Measurements from ENCODE around the gene PORCN. TPM values are rescaled to one million over a fixed set of nuclear protein-coding genes. Genes with fewer than 3 reads are reported as not detected.
A peak's percentile ranks its signal among the peaks of the same experiment; 100 is the strongest.

PORCN gene
- total and polyA plus RNA-seq, 5 donors from 2014 or later = 8.1 to 18.5 (median 9.5) TPM

DNA sequence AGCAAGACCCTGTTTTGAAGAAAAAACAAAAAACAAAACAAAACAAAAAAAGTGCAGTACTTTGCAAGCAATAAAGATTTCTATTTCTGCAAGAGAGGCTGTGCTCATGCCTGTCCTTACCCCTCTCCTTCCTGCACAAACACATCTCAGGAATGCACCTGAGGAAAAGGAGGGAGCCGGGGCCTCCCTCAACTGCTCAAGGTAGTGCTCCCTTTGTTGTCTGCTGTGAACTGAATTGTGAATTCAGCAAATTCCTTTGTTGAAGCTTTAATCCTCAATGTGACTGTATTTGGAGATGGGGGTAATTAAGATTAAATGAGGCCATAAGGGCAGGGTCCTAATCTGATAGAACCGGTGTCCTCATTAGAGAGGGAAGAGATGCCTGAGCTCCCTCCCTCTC lies 18.9 kb upstream of the PORCN start:
- Mint-ChIP-seq H3K4me3 (no peak overlapping the region), H3K9me3 (peaks cover 0 to 2% (median 0%) of the 10 kb centered on the region in 7 donors), H3K36me3 (no peaks in the 10 kb centered on the region), H3K4me1 (no peaks in the 10 kb centered on the region), H3K27ac (no peak overlapping the region), H3K27me3 (no peaks in the 10 kb centered on the region)
- Histone ChIP-seq H3K36me3 (ENCODE audit: control insufficient read depth, insufficient read depth, low read length) (peaks cover 2% of the 10 kb centered on the region), H3K4me3 (ENCODE audit: low read depth, low read length) (no peak overlapping the region), H3K27me3 (ENCODE audit: control insufficient read depth, insufficient read depth, low read length) (no peaks in the 10 kb centered on the region), H3K27ac (ENCODE audit: insufficient read depth, low read length, poor library complexity, severe bottlenecking) (no peak overlapping the region), H3K4me1 (ENCODE audit: control insufficient read depth, insufficient read depth, low read length, poor library complexity, severe bottlenecking) (no peaks in the 10 kb centered on the region), H3K9me3 (ENCODE audit: control insufficient read depth in 2 of 2, low read length in 2 of 2) (no peaks in the 10 kb centered on the region)
- no peak for ATAC-seq (ENCODE audit: low read depth in 2 of 2)
- no peak for DNase-seq

DNA sequence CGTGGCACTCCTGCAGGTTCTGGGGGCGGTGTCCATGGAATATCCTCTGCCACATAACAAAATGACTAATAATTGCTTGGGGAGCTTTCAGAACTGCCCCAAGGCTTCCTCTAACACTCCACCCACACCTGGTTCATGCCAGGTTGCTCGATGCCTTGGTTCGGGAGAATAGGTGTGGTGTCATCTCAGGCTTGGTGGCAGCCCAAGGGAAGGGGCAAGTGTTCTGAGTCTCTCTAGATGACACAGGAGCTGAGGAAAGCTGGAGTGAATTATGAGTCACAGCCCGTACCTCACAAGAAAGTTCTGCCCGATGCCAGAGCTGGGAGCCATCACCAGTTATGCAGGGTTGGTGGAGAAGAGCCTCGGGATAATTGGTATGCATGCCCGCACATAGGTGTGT lies 18.1 kb upstream of the PORCN start:
- H3K36me3 ChIP-seq (ENCODE audit: control insufficient read depth, insufficient read depth, low read length) = no peaks in the 10 kb centered on the region
- no peak overlapping the region for H3K27ac Mint-ChIP-seq
- H3K4me1 ChIP-seq (ENCODE audit: control insufficient read depth, insufficient read depth, low read length, poor library complexity, severe bottlenecking) = no peaks in the 10 kb centered on the region
- H3K27me3 Mint-ChIP-seq = no peaks in the 10 kb centered on the region
- no peak overlapping the region for H3K4me3 Mint-ChIP-seq
- H3K9me3 Mint-ChIP-seq = peaks cover 0 to 2% (median 0%) of the 10 kb centered on the region in 7 donors
- H3K27ac ChIP-seq (ENCODE audit: insufficient read depth, low read length, poor library complexity, severe bottlenecking) = no peak overlapping the region
- H3K4me1 Mint-ChIP-seq = no peaks in the 10 kb centered on the region
- H3K9me3 ChIP-seq (ENCODE audit: control insufficient read depth in 2 of 2, low read length in 2 of 2) = no peaks in the 10 kb centered on the region
- no peaks in the 10 kb centered on the region for H3K36me3 Mint-ChIP-seq
- H3K4me3 ChIP-seq (ENCODE audit: low read depth, low read length) = no peak overlapping the region
- no peak for ATAC-seq (ENCODE audit: low read depth in 2 of 2)
- no peaks in the 10 kb centered on the region for H3K27me3 ChIP-seq (ENCODE audit: control insufficient read depth, insufficient read depth, low read length)
- DNase-seq = no peak

DNA sequence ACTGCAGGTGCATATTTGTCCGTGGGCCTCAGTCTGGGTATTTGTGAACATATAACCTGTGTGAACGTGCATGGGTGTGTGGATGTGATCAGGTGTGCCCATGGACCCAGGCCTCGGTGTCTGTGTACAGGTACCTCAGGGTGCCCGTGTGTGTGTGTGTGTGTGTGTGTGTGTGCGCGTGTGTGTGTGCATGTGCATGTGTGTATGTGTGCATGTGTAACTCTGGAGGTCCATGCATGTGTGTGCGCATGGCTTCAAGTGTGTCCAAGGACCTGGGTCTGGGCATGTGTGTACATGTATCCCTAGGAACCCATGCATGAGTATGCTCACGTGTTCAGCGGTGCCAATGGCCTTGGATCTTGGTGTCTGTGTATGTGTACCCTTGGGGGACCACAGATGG lies 17.0 kb upstream of the PORCN start:
- H3K4me3 ChIP-seq (ENCODE audit: low read depth, low read length) = no peak overlapping the region
- H3K4me3 Mint-ChIP-seq = no peak overlapping the region

GRCh38 chrX:48492293-48492910 lies 16.4 kb upstream of the PORCN start:
- Mint-ChIP-seq H3K27me3 (peaks cover 1% of the 10 kb centered on the region), H3K27ac (no peak overlapping the region), H3K4me3 (no peak overlapping the region), H3K9me3 (peaks cover 0 to 2% (median 0%) of the 10 kb centered on the region in 7 donors), H3K36me3 (no peaks in the 10 kb centered on the region), H3K4me1 (no peaks in the 10 kb centered on the region)
- no peaks in the 10 kb centered on the region for H3K36me3 ChIP-seq (ENCODE audit: control insufficient read depth, insufficient read depth, low read length)
- no peak overlapping the region for H3K27ac ChIP-seq (ENCODE audit: insufficient read depth, low read length, poor library complexity, severe bottlenecking)
- DNase-seq = no peak
- ATAC-seq (ENCODE audit: low read depth in 2 of 2) = no peak
- H3K9me3 ChIP-seq (ENCODE audit: control insufficient read depth in 2 of 2, low read length in 2 of 2) = no peaks in the 10 kb centered on the region
- H3K4me1 ChIP-seq (ENCODE audit: control insufficient read depth, insufficient read depth, low read length, poor library complexity, severe bottlenecking) = no peaks in the 10 kb centered on the region
- no peaks in the 10 kb centered on the region for H3K27me3 ChIP-seq (ENCODE audit: control insufficient read depth, insufficient read depth, low read length)
- no peak overlapping the region for H3K4me3 ChIP-seq (ENCODE audit: low read depth, low read length)

More for the DNA sequence above, 17.0 kb upstream of the PORCN start:
- Mint-ChIP-seq H3K27me3 (no peaks in the 10 kb centered on the region), H3K27ac (no peak overlapping the region), H3K36me3 (no peaks in the 10 kb centered on the region), H3K9me3 (peaks cover 0 to 2% (median 0%) of the 10 kb centered on the region in 7 donors), H3K4me1 (no peaks in the 10 kb centered on the region)
- Histone ChIP-seq H3K36me3 (ENCODE audit: control insufficient read depth, insufficient read depth, low read length) (no peaks in the 10 kb centered on the region), H3K9me3 (ENCODE audit: control insufficient read depth in 2 of 2, low read length in 2 of 2) (no peaks in the 10 kb centered on the region), H3K27me3 (ENCODE audit: control insufficient read depth, insufficient read depth, low read length) (no peaks in the 10 kb centered on the region), H3K4me1 (ENCODE audit: control insufficient read depth, insufficient read depth, low read length, poor library complexity, severe bottlenecking) (no peaks in the 10 kb centered on the region), H3K27ac (ENCODE audit: insufficient read depth, low read length, poor library complexity, severe bottlenecking) (no peak overlapping the region)
- no peak for ATAC-seq (ENCODE audit: low read depth in 2 of 2)
- DNase-seq = no peak

GRCh38 chrX:48493890-48494364 lies 14.9 kb upstream of the PORCN start:
- H3K36me3 Mint-ChIP-seq = no peaks in the 10 kb centered on the region
- DNase-seq (peak in 1 of 3 donors; percentile 20), ATAC-seq (ENCODE audit: low read depth in 2 of 2) (no peak)
- no peak overlapping the region for H3K4me3 Mint-ChIP-seq
- H3K9me3 ChIP-seq (ENCODE audit: control insufficient read depth in 2 of 2, low read length in 2 of 2) = no peaks in the 10 kb centered on the region
- H3K27me3 Mint-ChIP-seq = peaks cover 4% of the 10 kb centered on the region
- no peak overlapping the region for H3K27ac Mint-ChIP-seq
- H3K4me1 Mint-ChIP-seq = no peaks in the 10 kb centered on the region
- no peaks in the 10 kb centered on the region for H3K27me3 ChIP-seq (ENCODE audit: control insufficient read depth, insufficient read depth, low read length)
- H3K9me3 Mint-ChIP-seq = peaks cover 0 to 2% (median 0%) of the 10 kb centered on the region in 7 donors
- no peak overlapping the region for H3K27ac ChIP-seq (ENCODE audit: insufficient read depth, low read length, poor library complexity, severe bottlenecking)
- no peaks in the 10 kb centered on the region for H3K4me1 ChIP-seq (ENCODE audit: control insufficient read depth, insufficient read depth, low read length, poor library complexity, severe bottlenecking)
- no peaks in the 10 kb centered on the region for H3K36me3 ChIP-seq (ENCODE audit: control insufficient read depth, insufficient read depth, low read length)
- H3K4me3 ChIP-seq (ENCODE audit: low read depth, low read length) = no peak overlapping the region

GRCh38 chrX:48496660-48497059 lies 12.1 kb upstream of the PORCN start:
- Mint-ChIP-seq H3K27me3 (peaks cover 4% of the 10 kb centered on the region), H3K36me3 (no peaks in the 10 kb centered on the region), H3K4me1 (no peaks in the 10 kb centered on the region), H3K9me3 (peaks cover 0 to 2% (median 0%) of the 10 kb centered on the region in 7 donors), H3K4me3 (no peak overlapping the region), H3K27ac (no peak overlapping the region)
- DNase-seq (no peak), ATAC-seq (ENCODE audit: low read depth in 2 of 2) (no peak)
- Histone ChIP-seq H3K4me3 (ENCODE audit: low read depth, low read length) (no peak overlapping the region), H3K27me3 (ENCODE audit: control insufficient read depth, insufficient read depth, low read length) (no peaks in the 10 kb centered on the region), H3K4me1 (ENCODE audit: control insufficient read depth, insufficient read depth, low read length, poor library complexity, severe bottlenecking) (no peaks in the 10 kb centered on the region), H3K27ac (ENCODE audit: insufficient read depth, low read length, poor library complexity, severe bottlenecking) (no peak overlapping the region), H3K9me3 (ENCODE audit: control insufficient read depth in 2 of 2, low read length in 2 of 2) (no peaks in the 10 kb centered on the region), H3K36me3 (ENCODE audit: control insufficient read depth, insufficient read depth, low read length) (no peaks in the 10 kb centered on the region)

DNA sequence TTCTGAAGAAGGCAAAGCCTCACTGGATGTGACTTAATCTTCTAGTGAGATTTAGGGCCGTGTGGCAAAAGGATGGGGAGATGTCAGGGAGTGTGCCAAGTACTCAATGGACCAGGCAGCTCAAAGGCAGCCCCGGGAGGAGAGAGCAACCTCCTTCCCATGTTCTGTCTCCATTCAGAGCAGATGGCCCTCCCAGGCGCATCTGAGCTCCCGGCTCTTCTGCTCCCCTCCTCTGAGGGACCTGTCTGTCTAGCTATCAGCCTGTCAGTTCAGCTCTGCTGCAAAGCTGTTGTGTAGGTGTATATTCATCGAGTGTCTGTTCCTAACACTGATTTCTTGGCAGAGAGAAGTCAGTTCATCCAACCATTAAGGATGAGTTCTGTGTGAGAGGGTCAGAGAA lies 10.9 kb upstream of the PORCN start:
- no peak overlapping the region for H3K4me3 Mint-ChIP-seq
- no peak overlapping the region for H3K27ac Mint-ChIP-seq
- H3K4me1 Mint-ChIP-seq = no peaks in the 10 kb centered on the region
- Histone ChIP-seq H3K4me3 (ENCODE audit: low read depth, low read length) (no peak overlapping the region), H3K9me3 (ENCODE audit: control insufficient read depth in 2 of 2, low read length in 2 of 2) (no peaks in the 10 kb centered on the region), H3K27ac (ENCODE audit: insufficient read depth, low read length, poor library complexity, severe bottlenecking) (no peak overlapping the region), H3K36me3 (ENCODE audit: control insufficient read depth, insufficient read depth, low read length) (no peaks in the 10 kb centered on the region), H3K27me3 (ENCODE audit: control insufficient read depth, insufficient read depth, low read length) (no peaks in the 10 kb centered on the region), H3K4me1 (ENCODE audit: control insufficient read depth, insufficient read depth, low read length, poor library complexity, severe bottlenecking) (no peaks in the 10 kb centered on the region)
- no peak for DNase-seq
- no peak for ATAC-seq (ENCODE audit: low read depth in 2 of 2)
- no peaks in the 10 kb centered on the region for H3K36me3 Mint-ChIP-seq
- H3K9me3 Mint-ChIP-seq = peaks cover 0 to 1% (median 0%) of the 10 kb centered on the region in 7 donors
- H3K27me3 Mint-ChIP-seq = peaks cover 4% of the 10 kb centered on the region

- peaks cover 4% of the 10 kb centered on the region for H3K27me3 Mint-ChIP-seq
Observed at GRCh38 chrX:48498374-48498809, 10.4 kb upstream of the PORCN start.

More at GRCh38 chrX:48498374-48498809, 10.4 kb upstream of the PORCN start:
- no peak for DNase-seq
- Mint-ChIP-seq H3K4me1 (no peaks in the 10 kb centered on the region), H3K4me3 (no peak overlapping the region), H3K36me3 (no peaks in the 10 kb centered on the region), H3K9me3 (peaks cover 0 to 1% (median 0%) of the 10 kb centered on the region in 7 donors), H3K27ac (no peak overlapping the region)
- H3K27me3 ChIP-seq (ENCODE audit: control insufficient read depth, insufficient read depth, low read length) = no peaks in the 10 kb centered on the region
- no peaks in the 10 kb centered on the region for H3K36me3 ChIP-seq (ENCODE audit: control insufficient read depth, insufficient read depth, low read length)
- H3K4me1 ChIP-seq (ENCODE audit: control insufficient read depth, insufficient read depth, low read length, poor library complexity, severe bottlenecking) = no peaks in the 10 kb centered on the region
- no peak overlapping the region for H3K4me3 ChIP-seq (ENCODE audit: low read depth, low read length)
- no peaks in the 10 kb centered on the region for H3K9me3 ChIP-seq (ENCODE audit: control insufficient read depth in 2 of 2, low read length in 2 of 2)
- no peak overlapping the region for H3K27ac ChIP-seq (ENCODE audit: insufficient read depth, low read length, poor library complexity, severe bottlenecking)
- no peak for ATAC-seq (ENCODE audit: low read depth in 2 of 2)

Measured in CD4-positive, CD25-positive, alpha-beta regulatory T cell (primary cell).